ENCODE measurements around the gene FMN2. TPM values are rescaled to one million over a fixed set of nuclear protein-coding genes. Genes with fewer than 3 reads are reported as not detected.

FMN2 gene
- total RNA-seq, 1 donor from 2014 or later = 0.52 TPM

GRCh38 chr1:240462277-240462676, 370.6 kb downstream of the FMN2 start:
- Histone ChIP-seq H3K27ac (no peak overlapping the region), H3K9me3 (no peaks in the 10 kb centered on the region), H3K4me3 (no peak overlapping the region), H3K27me3 (no peaks in the 10 kb centered on the region), H3K36me3 (no peaks in the 10 kb centered on the region), H3K4me1 (no peaks in the 10 kb centered on the region)
- TF ChIP-seq, protein P1, sequence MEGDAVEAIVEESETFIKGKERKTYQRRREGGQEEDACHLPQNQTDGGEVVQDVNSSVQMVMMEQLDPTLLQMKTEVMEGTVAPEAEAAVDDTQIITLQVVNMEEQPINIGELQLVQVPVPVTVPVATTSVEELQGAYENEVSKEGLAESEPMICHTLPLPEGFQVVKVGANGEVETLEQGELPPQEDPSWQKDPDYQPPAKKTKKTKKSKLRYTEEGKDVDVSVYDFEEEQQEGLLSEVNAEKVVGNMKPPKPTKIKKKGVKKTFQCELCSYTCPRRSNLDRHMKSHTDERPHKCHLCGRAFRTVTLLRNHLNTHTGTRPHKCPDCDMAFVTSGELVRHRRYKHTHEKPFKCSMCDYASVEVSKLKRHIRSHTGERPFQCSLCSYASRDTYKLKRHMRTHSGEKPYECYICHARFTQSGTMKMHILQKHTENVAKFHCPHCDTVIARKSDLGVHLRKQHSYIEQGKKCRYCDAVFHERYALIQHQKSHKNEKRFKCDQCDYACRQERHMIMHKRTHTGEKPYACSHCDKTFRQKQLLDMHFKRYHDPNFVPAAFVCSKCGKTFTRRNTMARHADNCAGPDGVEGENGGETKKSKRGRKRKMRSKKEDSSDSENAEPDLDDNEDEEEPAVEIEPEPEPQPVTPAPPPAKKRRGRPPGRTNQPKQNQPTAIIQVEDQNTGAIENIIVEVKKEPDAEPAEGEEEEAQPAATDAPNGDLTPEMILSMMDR (IDR thresholded peaks at IDR 0.05) = no peak
- DNase-seq (no peak), ATAC-seq (no peak)
- intact Hi-C loops (cut with DNase I) = no loop called here

DNA sequence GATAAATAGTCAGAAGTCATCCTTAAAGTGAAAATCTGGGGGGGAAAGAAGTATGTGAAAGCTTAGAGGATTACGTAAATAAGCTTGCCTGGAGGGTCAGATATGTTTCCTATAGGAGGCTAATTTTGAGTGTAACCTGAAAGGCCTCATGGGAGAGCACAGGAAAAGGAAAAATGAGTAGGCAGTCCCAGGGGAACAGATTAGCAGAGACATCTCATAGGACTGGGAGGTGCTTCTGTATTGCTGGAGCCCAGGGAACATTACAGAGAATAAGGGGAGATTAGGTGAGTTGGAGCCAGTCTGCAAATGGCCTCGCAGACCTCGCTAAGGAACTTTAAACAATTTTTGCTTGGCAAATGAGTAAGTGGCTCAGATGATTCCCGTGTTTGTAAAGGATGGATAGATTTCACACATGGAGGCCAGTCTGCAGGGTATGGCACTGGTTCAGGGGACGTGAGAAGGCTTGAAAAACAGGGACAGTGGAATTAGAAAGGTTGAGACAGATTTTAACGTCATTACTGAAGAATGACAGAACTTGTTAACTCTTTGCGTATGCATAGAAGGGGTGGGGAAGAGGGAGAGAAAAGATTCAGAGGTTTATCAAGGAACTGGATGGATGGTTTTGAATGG, 371.2 kb downstream of the FMN2 start:
- Histone ChIP-seq H3K27me3 (no peaks in the 10 kb centered on the region), H3K36me3 (no peaks in the 10 kb centered on the region), H3K9me3 (no peaks in the 10 kb centered on the region), H3K27ac (no peak overlapping the region), H3K4me3 (no peak overlapping the region), H3K4me1 (no peaks in the 10 kb centered on the region)
- intact Hi-C loops (cut with DNase I) = no loop called here
- DNase-seq (no peak), ATAC-seq (no peak)
- TF ChIP-seq, protein P1 (IDR thresholded peaks at IDR 0.05) = no peak

DNA sequence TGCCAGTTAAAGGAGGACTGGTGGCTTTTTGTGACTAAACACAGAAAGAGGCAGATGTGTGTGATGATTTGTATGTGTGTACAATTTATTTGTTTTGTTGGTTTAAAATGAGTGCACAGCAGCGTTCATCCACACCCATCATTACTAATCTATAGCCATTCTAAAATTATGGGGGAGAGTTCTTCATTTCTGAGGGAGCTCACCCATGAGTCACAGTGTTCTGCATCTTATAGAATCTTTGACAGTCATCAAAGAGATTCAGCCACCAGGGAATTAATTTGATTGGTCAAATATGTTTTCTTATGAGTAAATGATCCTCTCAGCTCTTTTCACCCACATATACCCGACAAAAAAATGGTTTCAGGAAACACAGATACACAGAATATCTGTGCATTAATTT, 372.4 kb downstream of the FMN2 start:
- no peak for ATAC-seq
- H3K27me3 ChIP-seq = no peaks in the 10 kb centered on the region
- no peak for DNase-seq

DNA sequence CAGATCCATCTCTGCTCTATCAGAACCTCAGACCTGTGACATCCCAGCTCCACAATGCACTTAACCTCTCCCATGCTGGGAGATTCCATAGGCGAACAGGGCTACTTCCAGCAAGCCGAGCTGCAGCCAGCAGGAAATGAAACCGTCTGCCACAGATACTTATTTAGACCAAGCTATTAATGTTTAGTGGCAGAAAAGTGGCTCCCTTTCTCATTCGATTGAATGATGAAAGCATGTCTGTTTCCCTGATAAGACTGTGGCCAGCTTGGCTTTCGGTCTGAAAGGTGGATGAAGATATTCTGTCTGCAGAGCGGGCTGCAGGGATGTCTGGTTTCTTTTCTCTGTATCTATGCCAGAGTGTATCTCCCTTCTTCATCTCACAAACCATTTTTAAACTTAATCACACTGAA, 373.9 kb downstream of the FMN2 start:
- no peak for DNase-seq
- intact Hi-C loops (cut with DNase I) = no loop called here
- Histone ChIP-seq H3K27me3 (no peaks in the 10 kb centered on the region), H3K9me3 (no peaks in the 10 kb centered on the region), H3K27ac (no peak overlapping the region), H3K36me3 (no peaks in the 10 kb centered on the region), H3K4me3 (no peak overlapping the region), H3K4me1 (no peaks in the 10 kb centered on the region)
- TF ChIP-seq, protein P1 (IDR thresholded peaks at IDR 0.05) = no peak
- ATAC-seq = no peak

More for the DNA sequence above, 372.4 kb downstream of the FMN2 start:
- Histone ChIP-seq H3K4me1 (no peaks in the 10 kb centered on the region), H3K27ac (no peak overlapping the region), H3K4me3 (no peak overlapping the region), H3K9me3 (no peaks in the 10 kb centered on the region), H3K36me3 (no peaks in the 10 kb centered on the region)
- intact Hi-C loops (cut with DNase I) = no loop called here
- TF ChIP-seq, protein P1 (IDR thresholded peaks at IDR 0.05) = no peak

- TF ChIP-seq, protein P1 (IDR thresholded peaks at IDR 0.05) = no peak
- ATAC-seq (no peak), DNase-seq (no peak)
- Histone ChIP-seq H3K27me3 (no peaks in the 10 kb centered on the region), H3K27ac (no peak overlapping the region), H3K36me3 (no peaks in the 10 kb centered on the region), H3K4me3 (no peak overlapping the region), H3K4me1 (no peaks in the 10 kb centered on the region), H3K9me3 (no peaks in the 10 kb centered on the region)
- intact Hi-C loops (cut with DNase I) = no loop called here
These were observed 374.8 kb downstream of the FMN2 start for GRCh38 chr1:240466509-240466908.

- Histone ChIP-seq H3K36me3 (no peaks in the 10 kb centered on the region), H3K27ac (no peak overlapping the region), H3K27me3 (no peaks in the 10 kb centered on the region), H3K9me3 (no peaks in the 10 kb centered on the region), H3K4me3 (no peak overlapping the region), H3K4me1 (no peaks in the 10 kb centered on the region)
- intact Hi-C loops (cut with DNase I) = no loop called here
- ATAC-seq (no peak), DNase-seq (no peak)
- TF ChIP-seq, protein P1 (IDR thresholded peaks at IDR 0.05) = no peak
These were observed 376.2 kb downstream of the FMN2 start for GRCh38 chr1:240467895-240468294.
